ENCODE results near the gene CCDC6.

GRCh38 chr10:59898125-59898835 is 8.1 kb downstream of the CCDC6 start:
- no peak for TF ChIP-seq EZH2 (IDR thresholded peaks at IDR 0.05; ENCODE audit: borderline replicate concordance)
- TF ChIP-seq EZH2phosphoT487 (IDR thresholded peaks at IDR 0.05; ENCODE audit: low read depth, severe bottlenecking, unreplicated experiment): no peak
- no peak for TF ChIP-seq CTCF (IDR thresholded peaks at IDR 0.05; ENCODE audit: poor library complexity)
